Fibroblast of mammary gland (primary cell): Measurements from ENCODE around the gene GFER.

Source experiments
- DNase-seq: peaks from one replicate; pipeline ENCODE4 v3.0.0-alpha.2; 2010; ENCODE audit warnings: low read depth
- H3K4me3 ChIP-seq: 2 replicates; pipeline ENCODE4 v1.5.1; 2011; ENCODE audit warnings: low read depth, mild to moderate bottlenecking, low read length, moderate library complexity; ENCODE audit not compliant: control insufficient read depth
- CTCF ChIP-seq: conservative IDR thresholded peaks from 2 replicates; pipeline ENCODE4 v1.5.1; 2011; ENCODE audit warnings: low read depth, low read length, inconsistent platforms; ENCODE audit not compliant: control insufficient read depth, insufficient read depth

Gene GFER

GRCh38 chr16:2002406-2003230 lies 18.6 kb downstream of the GFER start:
- no peak for DNase-seq
- TF ChIP-seq CTCF: no peak
- H3K4me3 ChIP-seq: no peak overlapping the region

- TF ChIP-seq CTCF: no peak
- H3K4me3 ChIP-seq: no peak overlapping the region
- DNase-seq: no peak
These were observed 19.3 kb downstream of the GFER start for GRCh38 chr16:2003231-2003826.

- peak; percentile 87 for TF ChIP-seq CTCF
- DNase-seq: peak; percentile 86
- no peak overlapping the region for H3K4me3 ChIP-seq
These were observed 20.0 kb downstream of the GFER start for GRCh38 chr16:2003827-2004641.

GRCh38 chr16:2004795-2005517 lies 21.0 kb downstream of the GFER start:
- peak; percentile 36 for DNase-seq

GRCh38 chr16:2005646-2006045 lies 21.7 kb downstream of the GFER start:
- DNase-seq: no peak
- no peak overlapping the region for H3K4me3 ChIP-seq
- no peak for TF ChIP-seq CTCF

More at GRCh38 chr16:2004795-2005517, 21.0 kb downstream of the GFER start:
- H3K4me3 ChIP-seq: no peak overlapping the region
- no peak for TF ChIP-seq CTCF

- TF ChIP-seq CTCF: no peak
- no peak for DNase-seq
- no peak overlapping the region for H3K4me3 ChIP-seq
These were observed 22.3 kb downstream of the GFER start for GRCh38 chr16:2006317-2006716.
